GM10266 (cell line): ENCODE data around the gene SLC26A9.

Experiments
- DNase-seq: peaks from one replicate; pipeline ENCODE4 v3.0.0; 2012; ENCODE audit errors: extremely low spot score
- TF ChIP-seq, protein P1 (sequence below): IDR thresholded peaks from 2 replicates; pipeline ENCODE4 v1.5.1; 2012; ENCODE audit warnings: mild to moderate bottlenecking, low read depth; ENCODE audit not compliant: control insufficient read depth, insufficient read depth; ENCODE audit errors: missing control alignments

The SLC26A9 gene

DNA sequence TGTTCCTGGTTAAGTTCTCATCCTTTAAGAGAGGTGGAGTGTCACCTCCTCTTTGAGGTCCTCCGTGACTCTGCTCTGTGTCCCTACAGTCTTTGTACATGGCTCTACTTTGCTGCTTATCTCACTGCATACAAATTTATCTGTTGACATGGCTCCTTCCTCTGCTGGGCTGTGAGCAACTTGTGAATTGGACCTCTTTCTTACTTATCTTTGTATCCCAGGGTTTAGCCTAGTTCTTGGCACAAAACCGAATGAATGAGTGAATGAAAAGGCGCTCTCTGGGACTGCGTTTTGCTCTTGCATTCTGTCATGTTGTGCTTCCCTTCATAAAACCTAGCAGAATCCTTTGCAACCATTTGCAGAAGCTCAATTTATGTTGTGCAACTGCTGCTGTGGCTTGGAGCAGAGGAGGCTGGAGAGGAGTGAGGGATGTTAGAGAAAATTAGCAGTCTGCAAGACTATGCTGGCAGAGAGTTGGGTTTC, 12.4 kb downstream of the SLC26A9 start:
- TF ChIP-seq, protein P1, sequence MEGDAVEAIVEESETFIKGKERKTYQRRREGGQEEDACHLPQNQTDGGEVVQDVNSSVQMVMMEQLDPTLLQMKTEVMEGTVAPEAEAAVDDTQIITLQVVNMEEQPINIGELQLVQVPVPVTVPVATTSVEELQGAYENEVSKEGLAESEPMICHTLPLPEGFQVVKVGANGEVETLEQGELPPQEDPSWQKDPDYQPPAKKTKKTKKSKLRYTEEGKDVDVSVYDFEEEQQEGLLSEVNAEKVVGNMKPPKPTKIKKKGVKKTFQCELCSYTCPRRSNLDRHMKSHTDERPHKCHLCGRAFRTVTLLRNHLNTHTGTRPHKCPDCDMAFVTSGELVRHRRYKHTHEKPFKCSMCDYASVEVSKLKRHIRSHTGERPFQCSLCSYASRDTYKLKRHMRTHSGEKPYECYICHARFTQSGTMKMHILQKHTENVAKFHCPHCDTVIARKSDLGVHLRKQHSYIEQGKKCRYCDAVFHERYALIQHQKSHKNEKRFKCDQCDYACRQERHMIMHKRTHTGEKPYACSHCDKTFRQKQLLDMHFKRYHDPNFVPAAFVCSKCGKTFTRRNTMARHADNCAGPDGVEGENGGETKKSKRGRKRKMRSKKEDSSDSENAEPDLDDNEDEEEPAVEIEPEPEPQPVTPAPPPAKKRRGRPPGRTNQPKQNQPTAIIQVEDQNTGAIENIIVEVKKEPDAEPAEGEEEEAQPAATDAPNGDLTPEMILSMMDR, result no peak
- DNase-seq, result no peak

DNA sequence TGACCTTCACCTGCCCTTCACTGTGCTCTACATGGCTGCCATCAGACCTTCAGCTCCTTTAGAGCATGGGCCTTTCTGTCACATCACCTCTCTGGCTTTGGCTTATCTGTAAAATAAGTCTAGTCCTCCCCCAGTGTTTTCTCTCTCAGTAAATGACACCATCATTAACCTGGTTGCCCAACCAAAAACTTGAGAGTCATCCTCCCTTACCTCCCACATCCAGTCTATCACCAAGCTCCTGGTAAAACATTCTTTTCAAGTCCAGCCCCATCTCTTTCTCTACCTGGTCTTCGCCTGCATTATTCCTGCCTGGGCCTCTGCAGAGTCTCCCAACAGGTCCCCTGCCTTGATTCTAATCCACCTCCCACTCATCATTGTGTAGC, 13.1 kb downstream of the SLC26A9 start:
- TF ChIP-seq, protein P1, result no peak
- DNase-seq, result no peak

DNA sequence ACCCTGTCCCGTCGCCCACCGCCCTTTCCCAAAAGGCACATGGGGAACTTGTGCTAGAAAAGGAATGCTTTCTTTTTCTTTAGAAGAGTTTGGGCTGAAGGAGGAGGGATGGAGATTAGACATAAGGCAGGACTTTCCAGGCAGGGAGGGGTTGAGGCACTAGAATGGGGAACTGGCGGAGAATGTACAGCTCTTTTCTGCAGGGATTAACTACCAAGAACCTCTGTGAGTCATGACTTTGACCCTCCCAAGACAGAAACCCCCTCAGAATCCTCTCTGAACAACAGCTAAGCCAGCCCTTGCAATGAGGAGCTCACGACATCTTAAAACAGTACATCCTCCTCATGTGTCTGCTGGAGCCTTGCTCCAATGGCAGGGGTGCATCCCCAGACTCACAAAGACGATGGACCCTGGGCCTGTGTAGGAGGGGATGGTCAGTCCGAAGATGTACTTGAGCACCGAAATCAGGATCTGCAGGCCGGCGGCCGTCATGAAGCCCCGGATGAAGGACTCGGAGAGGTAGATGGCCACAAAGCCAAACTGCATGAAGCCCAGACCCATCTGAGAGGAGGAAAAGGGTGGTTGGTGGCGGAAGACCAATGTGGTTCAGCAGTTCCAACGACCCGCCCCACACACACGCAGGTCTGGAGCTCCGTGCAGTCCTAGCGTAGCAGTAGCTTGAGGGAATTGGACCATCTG, 13.6 kb downstream of the SLC26A9 start:
- TF ChIP-seq, protein P1, result no peak
- no peak for DNase-seq

DNA sequence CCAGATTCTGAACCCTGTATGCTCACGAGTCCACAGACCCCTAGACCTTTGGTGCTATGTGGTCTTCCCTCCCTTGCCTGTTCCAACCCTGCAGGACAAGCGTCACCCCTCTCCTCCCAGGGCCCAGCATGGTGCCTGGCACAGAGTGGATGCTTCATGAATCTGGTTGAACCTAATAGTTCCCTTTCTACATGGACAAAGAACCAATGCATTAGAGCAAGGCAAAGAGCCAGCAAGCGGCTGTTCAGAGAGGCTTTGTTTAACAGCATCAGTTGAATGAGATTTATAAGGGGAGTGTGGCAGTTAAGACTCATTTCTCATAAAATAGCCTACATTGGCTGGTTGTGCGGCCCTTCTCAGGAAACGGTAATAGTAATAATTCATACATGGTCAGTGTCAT, 14.9 kb downstream of the SLC26A9 start:
- DNase-seq, result no peak
- TF ChIP-seq, protein P1, result no peak

DNA sequence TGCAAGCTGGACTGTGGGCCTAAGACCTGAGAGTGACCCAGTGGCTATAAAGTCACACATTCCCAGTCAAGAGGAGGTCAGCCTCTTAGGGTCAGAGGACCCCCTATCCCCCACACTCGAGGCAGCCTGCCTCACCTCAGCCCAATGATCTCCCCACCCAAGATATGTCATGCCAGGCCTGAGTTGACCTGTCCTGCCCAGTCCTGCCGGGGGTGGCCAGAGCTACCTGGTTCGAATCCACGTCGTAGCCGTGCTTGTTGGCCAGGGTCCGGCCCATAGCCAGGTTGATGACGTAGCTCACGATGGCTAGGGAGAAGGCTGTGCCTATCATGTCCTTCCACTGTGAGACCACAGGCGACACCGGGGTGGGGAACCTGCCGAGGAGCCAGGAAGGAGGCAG, 15.6 kb downstream of the SLC26A9 start:
- DNase-seq, result no peak
- TF ChIP-seq, protein P1, result no peak

DNA sequence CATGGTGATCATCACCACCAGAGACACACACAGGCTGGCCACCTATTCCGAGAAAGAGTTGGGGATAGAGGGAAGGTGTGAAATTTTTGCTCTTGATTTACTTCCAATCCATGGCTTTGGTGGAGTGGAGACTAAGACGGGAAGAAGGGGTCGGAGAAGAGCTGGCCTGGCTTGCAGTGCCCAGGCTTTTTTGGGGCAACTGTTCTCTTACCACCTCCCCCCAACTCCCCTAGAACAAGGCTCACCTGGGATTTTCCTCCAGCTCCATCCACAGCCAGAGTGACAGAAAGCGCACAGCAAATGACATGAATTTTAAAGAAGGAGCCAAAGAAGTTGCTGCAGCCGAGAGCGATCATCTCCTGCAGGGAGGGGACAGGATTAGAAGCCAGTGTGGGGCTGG, 16.0 kb downstream of the SLC26A9 start:
- TF ChIP-seq, protein P1, result no peak
- DNase-seq, result no peak

DNA sequence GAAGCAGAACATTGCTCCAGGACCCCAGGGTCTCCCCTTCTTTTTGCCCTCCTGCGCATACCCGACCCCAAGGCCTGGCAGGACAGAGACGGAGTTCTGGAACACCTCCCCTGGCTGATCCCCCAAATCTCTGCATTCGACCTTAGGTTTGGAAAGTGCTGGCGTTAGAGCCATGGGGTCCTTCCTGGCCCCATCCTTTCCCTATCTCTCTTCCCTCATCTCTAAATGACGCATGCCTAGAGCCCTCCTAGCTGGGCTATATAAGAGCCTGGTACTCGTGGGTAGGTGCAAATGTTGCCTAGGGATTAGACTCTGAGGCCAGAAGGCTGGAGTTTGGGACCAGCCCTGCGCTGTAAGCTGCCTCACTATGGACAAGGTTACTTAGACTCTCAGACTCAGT, 16.6 kb downstream of the SLC26A9 start:
- no peak for DNase-seq
- TF ChIP-seq, protein P1, result no peak
